Activated CD4-positive, alpha-beta T cell treated with anti-CD3 and anti-CD28 coated beads for 1 hour (primary cell): Measurements from ENCODE around the gene UTS2R.
A peak's percentile ranks its signal among the peaks of the same experiment; 100 is the strongest.
"Not testable (repeated sequence)": the region's sequence is repeated elsewhere in the genome, so short reads cannot be mapped to it uniquely, and the experiment has no call there.

Source experiments
- DNase-seq: peaks from one replicate; pipeline ENCODE4 v3.0.0-alpha.2; 2020

The UTS2R gene

DNA sequence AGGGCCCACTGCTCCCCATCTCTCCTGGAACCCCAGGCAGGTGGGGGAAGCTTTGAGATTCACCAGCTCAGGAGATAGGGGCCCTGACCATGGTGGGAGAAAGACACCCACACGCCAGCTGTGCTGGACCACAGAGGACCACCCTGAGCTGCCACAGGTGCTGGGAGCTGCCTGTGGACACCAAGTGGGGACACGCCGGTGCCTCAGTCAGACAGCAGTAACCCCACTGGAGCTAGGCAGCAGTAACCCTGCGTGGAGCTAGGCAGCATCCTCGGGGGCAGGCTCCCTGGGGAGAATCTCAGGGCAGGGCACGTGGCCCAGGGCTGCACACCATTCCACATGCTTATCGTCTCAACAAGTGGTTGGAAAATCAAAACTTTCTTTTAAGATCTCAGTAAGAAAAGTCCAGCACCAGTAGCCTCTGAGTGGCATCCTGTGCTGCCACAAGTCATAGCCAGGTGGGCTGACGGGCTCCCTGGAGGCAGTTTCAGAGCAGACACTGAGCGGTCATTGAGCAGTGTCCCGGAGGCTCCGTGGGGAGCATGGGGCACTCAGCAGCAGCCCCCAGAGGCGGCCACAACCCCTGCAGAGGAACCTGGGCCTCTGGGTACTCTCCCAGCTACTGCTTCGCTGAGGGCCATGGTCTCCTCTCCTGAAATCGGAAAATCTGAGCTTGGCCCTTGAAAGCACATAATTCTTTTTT, 38.6 kb downstream of the UTS2R start:
- no peak for DNase-seq

DNA sequence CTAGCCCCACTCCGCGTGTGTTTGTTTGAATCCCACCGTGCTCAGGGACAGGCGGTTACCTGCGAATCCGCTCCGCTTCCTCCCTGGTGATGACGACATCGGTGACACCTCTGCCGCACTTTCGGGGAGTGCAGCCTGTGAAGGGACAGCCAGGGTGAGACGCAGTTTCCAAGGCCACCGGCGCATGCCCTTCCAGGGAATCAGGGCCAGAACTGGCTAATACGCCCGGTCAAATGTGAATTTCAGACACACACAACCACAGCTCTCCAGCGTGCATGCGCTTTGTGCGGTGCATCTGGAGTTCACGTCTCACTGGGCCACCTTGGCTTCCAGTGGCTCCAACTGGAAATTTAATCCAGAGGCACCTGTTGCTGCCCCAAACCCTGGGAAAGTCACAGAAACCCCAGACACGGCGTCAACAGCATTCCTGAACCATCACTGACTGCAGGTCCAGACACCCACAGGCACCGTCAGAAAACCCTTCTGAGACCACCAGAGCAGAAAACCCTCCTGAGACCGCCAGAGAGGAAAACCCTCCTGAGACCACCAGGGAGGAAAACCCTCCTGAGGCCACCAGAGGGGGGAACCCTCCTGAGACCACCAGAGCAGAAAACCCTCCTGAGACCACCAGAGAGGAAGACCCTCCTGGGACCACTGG, 40.0 kb downstream of the UTS2R start:
- no peak for DNase-seq

DNA sequence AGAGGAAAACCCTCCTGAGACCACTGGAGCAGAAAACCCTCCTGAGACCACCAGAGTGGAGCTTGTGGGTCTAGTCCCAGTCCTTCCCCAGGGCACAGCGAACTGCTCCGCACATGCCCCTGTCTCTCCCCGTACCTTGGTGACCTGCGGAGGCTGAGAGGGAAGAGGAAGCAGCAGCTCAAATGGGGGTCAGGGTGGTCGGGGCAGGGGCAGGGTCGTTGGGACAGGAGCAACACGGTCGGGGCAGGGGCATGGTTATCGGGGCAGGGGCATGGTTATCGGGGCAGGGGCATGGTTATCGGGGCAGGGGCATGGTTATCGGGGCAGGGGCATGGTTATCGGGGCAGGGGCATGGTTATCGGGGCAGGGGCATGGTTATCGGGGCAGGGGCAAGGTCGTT, 40.5 kb downstream of the UTS2R start:
- DNase-seq, result not testable (repeated sequence)

DNA sequence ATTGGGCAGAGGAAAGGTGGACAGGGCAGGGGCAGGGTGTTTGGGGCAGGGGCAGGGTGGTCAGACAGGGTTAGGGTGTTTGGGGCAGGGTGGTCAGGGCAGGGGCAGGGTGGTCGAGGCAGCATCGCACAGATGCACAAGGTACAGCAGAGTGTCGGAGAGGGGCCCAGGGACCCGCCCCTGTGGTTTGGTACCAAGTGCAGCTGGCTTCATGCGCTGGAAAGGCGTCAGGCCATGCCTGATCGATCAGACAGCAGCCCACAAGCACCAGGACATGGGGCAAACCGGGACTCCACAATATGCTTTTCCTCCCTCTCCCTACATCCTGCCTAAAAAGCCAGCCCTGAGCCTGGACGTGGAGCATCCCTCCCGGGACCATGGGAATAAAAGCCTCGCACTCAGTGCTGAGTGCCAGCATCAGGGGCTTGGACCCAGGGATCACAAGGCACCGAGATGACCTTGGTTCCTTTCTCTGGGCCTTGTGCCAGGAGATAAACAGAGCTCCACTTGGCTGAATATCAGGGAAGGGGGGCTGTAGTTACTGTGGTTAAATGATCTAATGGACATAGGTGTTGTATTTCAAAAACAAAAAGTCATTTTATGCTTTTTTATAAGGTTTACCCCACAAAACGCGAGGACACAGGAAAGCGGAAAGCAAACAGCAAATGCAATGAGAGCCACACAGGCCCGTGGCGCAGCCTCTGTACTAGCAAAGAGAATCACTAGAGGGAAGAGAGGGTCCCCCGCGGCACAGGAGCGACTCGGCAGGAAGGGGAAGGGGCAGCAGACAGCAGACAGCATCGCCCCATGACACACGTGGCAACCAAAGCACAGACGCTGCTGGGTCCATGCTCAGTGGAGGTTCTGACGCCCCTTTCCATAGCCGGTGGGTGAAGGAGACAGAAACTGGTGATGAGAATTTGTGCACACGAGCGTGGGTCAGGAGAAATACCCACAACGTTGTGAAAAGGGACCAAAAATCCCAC, 41.3 kb downstream of the UTS2R start:
- no peak for DNase-seq

DNA sequence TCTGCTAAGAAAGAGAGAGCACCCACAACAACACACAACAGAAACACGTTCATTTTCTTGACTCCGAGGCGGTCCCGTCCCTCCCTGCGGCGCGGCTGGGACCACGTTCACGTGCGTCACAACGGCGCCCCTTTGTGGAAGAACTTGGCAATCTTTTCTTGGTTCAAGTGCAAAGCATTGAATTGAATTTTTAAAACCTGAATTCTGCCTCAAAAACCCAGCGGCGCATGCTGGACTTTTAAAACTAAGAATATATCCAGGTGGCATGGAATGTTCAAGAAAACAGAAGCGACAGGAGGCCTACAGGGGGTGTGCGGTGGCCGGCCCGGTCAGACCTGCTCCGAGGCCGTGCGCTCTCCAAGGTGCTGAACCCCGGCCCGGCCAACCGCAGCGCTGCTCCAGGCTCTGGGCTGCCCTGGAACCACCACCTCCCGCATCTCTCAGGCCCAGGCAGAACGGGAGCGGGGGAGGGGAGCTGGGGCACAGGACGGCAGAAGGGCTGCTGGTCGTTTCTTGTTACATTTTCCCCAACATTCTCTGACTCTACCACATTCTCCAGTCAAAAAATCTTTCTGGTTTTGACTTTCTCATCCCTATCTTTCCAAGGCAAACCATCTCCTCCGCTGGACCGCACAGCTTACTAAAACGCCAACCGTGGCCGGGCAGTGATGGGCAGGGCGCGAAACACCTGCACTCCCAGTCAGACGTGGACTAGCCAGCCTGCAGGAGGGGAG, 43.1 kb downstream of the UTS2R start:
- peak; percentile 63 for DNase-seq

DNA sequence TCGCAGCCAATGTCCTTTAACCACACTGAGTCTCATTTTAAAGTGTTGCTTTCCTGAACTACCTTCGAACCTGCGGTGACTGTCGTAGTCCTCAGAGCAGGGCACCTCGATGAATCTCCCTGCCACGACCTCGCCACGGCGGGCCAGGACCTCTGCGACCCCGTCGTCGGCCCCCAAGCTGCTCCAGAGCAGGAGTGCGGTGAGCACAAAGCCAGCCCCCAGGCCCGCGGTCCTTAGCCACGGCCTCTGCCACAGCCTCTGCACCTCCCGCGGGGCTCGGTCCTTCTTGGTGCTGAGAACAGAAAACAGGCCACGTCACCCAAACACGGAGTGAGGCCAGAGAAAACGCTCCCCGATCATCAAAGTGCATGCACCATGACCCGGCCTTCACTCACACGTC, 43.8 kb downstream of the UTS2R start:
- DNase-seq, result no peak

DNA sequence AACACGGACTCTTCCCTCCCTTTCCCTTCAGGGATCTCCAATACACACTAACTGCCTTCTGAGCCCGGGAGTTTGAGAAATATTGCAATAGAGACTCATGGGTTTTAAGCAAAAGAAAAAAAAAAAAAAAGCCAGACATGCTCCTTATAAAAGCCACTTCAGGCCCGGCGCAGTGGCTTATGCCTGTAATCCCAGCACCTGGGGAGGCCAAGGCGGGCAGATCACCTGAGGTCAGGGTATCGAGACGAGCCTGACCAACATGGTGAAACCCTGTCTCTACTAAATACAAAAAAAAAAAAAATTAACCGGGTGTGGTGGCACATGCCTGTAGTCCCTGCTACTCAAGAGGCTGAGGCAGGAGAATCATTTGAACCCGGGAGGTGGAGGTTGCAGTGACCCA, 44.2 kb downstream of the UTS2R start:
- no peak for DNase-seq

DNA sequence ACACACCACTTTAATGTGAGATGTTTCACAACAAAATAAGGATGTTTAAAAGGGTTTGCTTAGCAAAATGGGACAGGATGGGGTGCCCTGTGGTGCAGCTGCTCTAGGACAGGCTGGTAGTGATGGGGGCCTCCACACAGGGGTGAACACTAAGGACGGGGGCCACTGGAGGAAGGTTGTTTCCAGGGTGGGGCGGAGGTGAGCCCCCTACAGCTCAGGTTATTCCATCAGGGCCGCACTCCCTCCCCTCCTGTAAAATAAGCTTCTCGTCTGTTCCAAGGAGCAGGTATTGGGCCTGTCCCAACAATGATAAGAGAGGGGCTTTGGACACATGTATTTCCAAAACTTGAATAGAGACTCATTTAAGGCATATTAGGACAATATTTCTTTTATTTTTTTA, 44.7 kb downstream of the UTS2R start:
- no peak for DNase-seq

DNA sequence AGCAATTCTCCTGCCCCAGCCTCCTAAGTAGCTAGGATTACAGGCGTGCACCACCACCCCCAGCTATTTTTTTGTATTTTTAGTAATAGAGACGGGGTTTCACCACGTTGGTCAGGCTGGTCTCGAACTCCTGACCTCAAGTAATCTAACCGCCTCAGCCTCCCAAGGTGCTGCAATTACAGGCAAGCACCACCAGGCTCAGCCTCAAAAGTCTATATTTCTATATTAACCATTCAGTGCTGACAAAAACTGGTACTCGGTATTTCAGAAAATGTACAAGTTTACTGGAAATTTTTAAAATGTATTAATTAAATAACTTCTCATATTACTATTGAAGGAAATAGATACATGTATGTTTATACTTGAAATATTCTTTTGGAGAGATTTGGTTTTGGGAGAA, 45.2 kb downstream of the UTS2R start:
- no peak for DNase-seq

DNA sequence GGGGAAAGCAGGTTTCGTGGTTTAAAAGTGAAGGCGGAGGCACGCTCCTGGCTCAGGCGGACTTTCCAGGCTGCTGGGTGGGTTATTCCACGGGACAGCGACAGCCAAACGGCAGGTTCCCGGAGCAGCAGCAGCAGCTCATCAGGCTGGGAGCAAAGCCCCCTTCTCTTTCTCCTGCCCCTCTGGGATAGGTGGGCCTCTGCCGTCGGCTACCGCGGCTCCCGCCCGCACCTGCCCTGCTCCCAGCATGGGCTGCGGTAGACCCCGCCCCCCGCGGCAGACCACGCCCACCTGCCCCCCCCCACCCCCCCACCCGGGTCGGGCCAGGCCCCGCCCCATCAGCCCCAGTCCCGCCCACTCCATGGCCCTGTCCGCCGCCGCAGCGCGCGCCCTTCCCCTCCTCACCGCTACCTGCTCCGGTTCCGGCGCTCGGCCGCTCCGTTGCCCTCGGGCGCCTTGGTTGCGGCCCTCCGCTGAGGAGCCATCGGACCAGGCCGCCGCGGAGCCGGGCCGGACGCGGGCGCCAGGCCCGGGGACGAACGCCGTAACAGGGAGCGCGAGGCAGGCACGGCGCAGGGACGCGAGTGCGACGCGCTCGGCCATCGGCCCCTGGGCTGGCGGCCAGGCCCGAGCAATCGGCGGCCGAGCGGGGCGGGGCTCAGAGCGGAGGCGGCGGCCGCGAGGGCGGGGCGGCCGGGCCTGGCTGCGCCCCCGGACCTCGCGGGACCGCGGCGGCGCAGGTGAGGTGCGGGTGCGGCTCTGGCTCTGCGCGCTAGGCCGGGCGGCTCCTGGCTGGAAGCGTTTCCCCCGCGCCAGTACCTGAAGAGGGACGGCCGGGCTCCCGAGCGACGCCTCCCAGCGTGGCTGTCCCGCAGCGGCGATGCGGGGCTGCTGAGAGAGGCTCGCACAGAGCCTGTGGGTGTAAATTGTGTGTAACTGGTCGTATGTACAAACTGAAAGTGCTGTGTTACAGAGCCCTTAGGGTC, 46.7 kb downstream of the UTS2R start, which contains the start of the genes HEXD and OGFOD3:
HEXD (plus strand) TSS at position 347 of the 986 bp plus-strand sequence. CDS start 1,453 bp downstream, outside the sequence.
OGFOD3 (minus strand) TSS at position 586 of the 986 bp plus-strand sequence; CDS start at position 485, 101 bp downstream.
- DNase-seq, result peak; percentile 78

DNA sequence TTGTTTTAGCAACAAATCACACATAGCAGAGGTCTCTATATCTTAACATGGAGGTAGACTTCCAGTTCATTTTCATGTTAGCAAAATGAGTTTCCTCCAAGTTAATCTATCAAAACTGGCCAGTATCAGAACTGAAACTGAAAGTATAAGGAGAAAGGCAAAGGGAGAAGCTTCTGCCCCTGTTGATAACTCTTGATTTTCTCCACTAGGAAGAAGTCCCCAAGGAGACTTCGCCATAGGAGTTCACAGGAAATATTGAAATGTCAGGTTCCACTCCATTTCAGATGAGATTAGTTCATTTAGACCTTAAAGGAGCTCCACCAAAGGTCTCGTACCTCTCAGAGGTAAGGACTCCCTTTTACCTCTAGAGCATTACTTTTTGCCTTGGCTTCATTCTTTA, 48.0 kb downstream of the UTS2R start:
- DNase-seq, result no peak

DNA sequence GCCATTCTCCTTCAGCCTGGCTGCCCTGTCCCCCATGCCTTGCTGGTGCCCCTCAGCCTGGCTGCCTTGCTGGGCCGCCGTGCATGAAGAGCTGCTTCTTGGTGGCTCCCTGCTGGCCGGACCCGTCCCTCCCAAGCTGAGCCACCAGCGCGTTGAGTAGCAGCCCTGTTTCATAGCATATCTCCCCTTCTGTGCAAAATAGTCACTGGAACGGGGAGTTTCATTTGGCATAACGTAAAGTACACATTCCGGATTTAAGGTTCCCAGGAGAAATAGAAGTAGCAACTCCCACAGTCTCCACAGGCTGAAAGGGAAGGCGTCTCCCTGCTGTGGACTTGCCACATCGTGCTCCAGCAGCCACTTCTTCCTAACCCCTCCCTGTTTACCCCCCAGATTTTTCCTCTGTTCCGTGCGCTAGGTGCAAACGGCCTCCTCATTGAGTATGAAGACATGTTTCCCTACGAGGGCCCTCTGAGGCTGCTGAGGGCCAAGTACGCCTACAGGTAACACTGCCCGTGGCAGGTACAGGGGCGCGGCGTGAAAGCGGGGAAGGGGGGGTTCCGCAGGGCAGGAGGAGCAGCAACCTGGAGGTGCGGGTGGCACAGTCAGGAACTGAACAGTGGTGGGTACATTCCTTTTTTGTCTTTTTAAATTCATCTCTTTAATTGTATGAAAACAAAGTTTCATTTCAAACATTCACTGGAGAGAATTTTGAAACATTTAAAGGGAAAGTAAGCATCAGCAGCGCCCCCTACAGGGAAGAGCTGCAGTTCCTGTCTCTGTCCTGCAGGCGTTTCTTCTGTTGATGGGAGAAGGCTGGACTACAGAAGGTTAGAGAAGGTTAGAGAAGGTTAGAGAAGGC, 52.7 kb downstream of the UTS2R start:
- no peak for DNase-seq

DNA sequence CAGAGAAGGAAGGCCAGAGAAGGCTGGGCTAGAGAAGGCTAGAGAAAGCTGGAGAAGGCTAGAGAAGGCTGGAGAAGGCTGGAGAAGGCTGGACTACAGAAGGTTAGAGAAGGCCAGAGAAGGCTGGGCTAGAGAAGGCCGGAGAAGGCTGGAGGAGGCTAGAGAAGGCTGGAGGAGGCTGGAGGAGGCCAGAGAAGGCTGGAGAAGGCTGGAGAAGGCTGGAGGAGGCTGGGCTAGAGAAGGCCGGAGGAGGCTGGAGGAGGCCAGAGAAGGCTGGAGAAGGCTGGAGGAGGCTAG, 53.2 kb downstream of the UTS2R start:
- no peak for DNase-seq
